ENCODE results near the gene RPGRIP1.

DNA sequence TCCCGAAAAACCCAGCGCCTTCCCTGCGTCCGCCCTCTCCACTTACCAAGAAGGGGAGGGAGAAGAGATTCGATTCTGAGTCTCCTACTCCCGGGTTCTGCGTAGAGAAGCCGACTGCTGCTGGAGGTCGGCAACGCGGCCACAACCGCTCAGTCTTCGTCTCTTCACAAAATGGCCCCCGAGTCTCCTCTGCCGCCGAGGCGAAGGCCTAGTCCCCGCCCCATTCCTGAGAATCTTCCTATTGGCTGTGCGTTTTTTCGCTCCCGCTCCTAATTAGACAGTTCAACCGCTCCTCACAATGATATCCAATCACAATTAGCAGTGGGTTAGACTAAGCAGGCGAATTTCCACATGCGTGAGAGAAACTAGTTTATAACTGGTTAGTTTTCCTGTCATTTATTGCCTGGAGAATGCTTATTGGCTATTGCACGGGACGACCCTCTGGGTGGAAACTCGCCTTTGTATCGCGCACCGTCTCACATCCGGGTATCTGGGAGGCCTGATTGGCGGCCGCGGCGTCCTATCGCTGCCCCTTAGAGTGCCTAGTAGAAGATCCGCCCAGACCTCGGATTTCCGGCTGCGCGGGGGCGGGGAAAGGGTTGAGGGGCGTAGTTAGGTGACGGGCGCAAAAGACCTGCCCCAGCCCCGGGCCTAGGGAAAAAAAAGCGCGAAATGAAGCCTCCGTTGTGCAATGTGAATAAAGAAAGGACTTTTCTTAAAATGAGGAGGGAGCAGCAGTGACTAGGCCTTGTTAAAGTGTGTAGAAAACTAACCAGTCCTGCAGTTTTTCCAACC, 10.4 kb upstream of the RPGRIP1 start, which contains the start of gene HNRNPC:
- TF ChIP-seq, protein P1, sequence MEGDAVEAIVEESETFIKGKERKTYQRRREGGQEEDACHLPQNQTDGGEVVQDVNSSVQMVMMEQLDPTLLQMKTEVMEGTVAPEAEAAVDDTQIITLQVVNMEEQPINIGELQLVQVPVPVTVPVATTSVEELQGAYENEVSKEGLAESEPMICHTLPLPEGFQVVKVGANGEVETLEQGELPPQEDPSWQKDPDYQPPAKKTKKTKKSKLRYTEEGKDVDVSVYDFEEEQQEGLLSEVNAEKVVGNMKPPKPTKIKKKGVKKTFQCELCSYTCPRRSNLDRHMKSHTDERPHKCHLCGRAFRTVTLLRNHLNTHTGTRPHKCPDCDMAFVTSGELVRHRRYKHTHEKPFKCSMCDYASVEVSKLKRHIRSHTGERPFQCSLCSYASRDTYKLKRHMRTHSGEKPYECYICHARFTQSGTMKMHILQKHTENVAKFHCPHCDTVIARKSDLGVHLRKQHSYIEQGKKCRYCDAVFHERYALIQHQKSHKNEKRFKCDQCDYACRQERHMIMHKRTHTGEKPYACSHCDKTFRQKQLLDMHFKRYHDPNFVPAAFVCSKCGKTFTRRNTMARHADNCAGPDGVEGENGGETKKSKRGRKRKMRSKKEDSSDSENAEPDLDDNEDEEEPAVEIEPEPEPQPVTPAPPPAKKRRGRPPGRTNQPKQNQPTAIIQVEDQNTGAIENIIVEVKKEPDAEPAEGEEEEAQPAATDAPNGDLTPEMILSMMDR (IDR thresholded peaks at IDR 0.05): peak in 1 of 3 donors; percentile 17
- peak; percentile 99 to 100 (median 99) for TF ChIP-seq POLR2AphosphoS5 (IDR thresholded peaks at IDR 0.05)
- TF ChIP-seq POLR2A (IDR thresholded peaks at IDR 0.05): peak; percentile 99

All from breast epithelium (tissue), 3 donors.